Osteoblast (primary cell): ENCODE measurements around the gene PRADC1. TPM values are rescaled to one million over a fixed set of nuclear protein-coding genes. Genes with fewer than 3 reads are reported as not detected.
"Not testable (repeated sequence)": the region's sequence is repeated elsewhere in the genome, so short reads cannot be mapped to it uniquely, and the experiment has no call there.

Experiments
- DNase-seq: peaks from one replicate; pipeline ENCODE4 v3.0.0; 2011; ENCODE audit warnings: low spot score, mixed read lengths; ENCODE audit not compliant: insufficient read length; ENCODE audit errors: missing footprints
- H2AFZ ChIP-seq: 2 replicates; pipeline ENCODE4 v1.6.0; 2011; ENCODE audit warnings: mild to moderate bottlenecking, low read length
- H3K27ac ChIP-seq: 2 replicates; pipeline ENCODE4 v1.5.1; 2011; ENCODE audit warnings: mild to moderate bottlenecking, low read depth, low read length, moderate library complexity
- H3K27me3 ChIP-seq: 2 replicates; pipeline ENCODE4 v1.6.0; 2012; ENCODE audit warnings: mild to moderate bottlenecking, control low read depth, inconsistent platforms, low read length, moderate library complexity; ENCODE audit not compliant: insufficient read depth
- H3K36me3 ChIP-seq: 2 replicates; pipeline ENCODE4 v1.5.1; 2011; ENCODE audit warnings: mild to moderate bottlenecking, low read length, control low read depth, moderate library complexity; ENCODE audit not compliant: insufficient read depth
- H3K4me1 ChIP-seq: 2 replicates; pipeline ENCODE4 v1.5.1; 2011; ENCODE audit warnings: mild to moderate bottlenecking, low read length, control low read depth, moderate library complexity; ENCODE audit not compliant: insufficient read depth
- H3K4me2 ChIP-seq: 2 replicates; pipeline ENCODE4 v1.6.0; 2011; ENCODE audit warnings: mild to moderate bottlenecking, low read length; ENCODE audit not compliant: insufficient read depth
- H3K4me3 ChIP-seq: fragments of 200-600 bp; sonication (generic); 3 replicates; pipeline ENCODE4 v1.5.1; 2012; ENCODE audit warnings: mild to moderate bottlenecking, low read length, inconsistent platforms; ENCODE audit not compliant: insufficient read depth
- H3K79me2 ChIP-seq: 2 replicates; pipeline ENCODE4 v1.6.0; 2012; ENCODE audit warnings: mild to moderate bottlenecking, low read length, control low read depth, inconsistent platforms; ENCODE audit not compliant: insufficient read depth
- H3K9me3 ChIP-seq: 2 replicates; pipeline ENCODE4 v1.5.1; 2011; ENCODE audit warnings: low read depth, low read length, control low read depth
- H4K20me1 ChIP-seq: 2 replicates; pipeline ENCODE4 v1.6.0; 2012; ENCODE audit warnings: mild to moderate bottlenecking, low read length, control low read depth; ENCODE audit not compliant: insufficient read depth
- total RNA-seq: library from RNA; depleted of rRNA; stranded (reverse); fragments of >200 nt; gene quantifications from 2 replicates; pipeline ENCODE4 v1.2.3, GENCODE V29; 2012
- TF ChIP-seq, protein P1 (sequence below): IDR thresholded peaks from 2 replicates; pipeline ENCODE4 v1.5.1; 2011; ENCODE audit warnings: mild to moderate bottlenecking, low read depth, low read length, moderate library complexity; ENCODE audit errors: extremely low read depth

The PRADC1 gene
- total RNA-seq, 1 donor = 15.9 TPM

DNA sequence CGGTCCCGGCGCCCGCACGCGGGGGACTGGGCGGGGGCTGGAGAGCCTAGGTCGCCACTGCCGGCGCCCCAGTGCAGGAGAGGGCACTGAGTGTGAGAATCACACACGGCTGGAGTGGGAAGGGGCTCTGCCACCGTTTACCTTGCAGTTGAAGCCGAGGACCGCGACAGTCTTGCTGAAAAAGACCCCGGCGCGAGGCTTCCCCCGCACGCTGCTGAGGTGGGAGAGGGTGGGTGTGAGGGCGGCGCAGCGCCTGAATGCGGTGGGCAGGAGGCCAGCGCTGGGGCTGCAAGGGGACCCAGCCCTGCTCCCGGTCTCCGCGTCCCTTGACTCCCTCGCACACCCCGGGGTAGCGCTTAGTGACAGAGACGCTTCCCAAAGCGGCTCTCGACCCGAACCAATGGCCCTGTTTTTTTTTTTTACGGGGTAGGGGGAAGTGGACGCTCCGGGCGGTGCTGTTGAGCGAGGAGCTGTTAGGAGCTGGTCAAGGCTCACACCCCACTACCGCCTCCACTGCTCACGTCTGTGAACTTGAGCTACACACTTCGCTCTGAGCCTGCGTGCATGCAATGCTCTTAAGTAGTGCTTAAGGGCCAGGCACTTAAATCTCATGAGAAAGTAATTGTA is 29.9 kb downstream of the PRADC1 start:
- Histone ChIP-seq H3K36me3 (no peaks in the 10 kb centered on the region), H4K20me1 (no peaks in the 10 kb centered on the region), H2AFZ (no peak overlapping the region), H3K4me3 (no peak overlapping the region), H3K79me2 (no peaks in the 10 kb centered on the region), H3K9me3 (no peaks in the 10 kb centered on the region), H3K27ac (no peak overlapping the region), H3K4me2 (no peak overlapping the region), H3K4me1 (no peaks in the 10 kb centered on the region), H3K27me3 (peaks cover 61% of the 10 kb centered on the region)
- peak; percentile 65 for DNase-seq
- TF ChIP-seq, protein P1, sequence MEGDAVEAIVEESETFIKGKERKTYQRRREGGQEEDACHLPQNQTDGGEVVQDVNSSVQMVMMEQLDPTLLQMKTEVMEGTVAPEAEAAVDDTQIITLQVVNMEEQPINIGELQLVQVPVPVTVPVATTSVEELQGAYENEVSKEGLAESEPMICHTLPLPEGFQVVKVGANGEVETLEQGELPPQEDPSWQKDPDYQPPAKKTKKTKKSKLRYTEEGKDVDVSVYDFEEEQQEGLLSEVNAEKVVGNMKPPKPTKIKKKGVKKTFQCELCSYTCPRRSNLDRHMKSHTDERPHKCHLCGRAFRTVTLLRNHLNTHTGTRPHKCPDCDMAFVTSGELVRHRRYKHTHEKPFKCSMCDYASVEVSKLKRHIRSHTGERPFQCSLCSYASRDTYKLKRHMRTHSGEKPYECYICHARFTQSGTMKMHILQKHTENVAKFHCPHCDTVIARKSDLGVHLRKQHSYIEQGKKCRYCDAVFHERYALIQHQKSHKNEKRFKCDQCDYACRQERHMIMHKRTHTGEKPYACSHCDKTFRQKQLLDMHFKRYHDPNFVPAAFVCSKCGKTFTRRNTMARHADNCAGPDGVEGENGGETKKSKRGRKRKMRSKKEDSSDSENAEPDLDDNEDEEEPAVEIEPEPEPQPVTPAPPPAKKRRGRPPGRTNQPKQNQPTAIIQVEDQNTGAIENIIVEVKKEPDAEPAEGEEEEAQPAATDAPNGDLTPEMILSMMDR = no peak

DNA sequence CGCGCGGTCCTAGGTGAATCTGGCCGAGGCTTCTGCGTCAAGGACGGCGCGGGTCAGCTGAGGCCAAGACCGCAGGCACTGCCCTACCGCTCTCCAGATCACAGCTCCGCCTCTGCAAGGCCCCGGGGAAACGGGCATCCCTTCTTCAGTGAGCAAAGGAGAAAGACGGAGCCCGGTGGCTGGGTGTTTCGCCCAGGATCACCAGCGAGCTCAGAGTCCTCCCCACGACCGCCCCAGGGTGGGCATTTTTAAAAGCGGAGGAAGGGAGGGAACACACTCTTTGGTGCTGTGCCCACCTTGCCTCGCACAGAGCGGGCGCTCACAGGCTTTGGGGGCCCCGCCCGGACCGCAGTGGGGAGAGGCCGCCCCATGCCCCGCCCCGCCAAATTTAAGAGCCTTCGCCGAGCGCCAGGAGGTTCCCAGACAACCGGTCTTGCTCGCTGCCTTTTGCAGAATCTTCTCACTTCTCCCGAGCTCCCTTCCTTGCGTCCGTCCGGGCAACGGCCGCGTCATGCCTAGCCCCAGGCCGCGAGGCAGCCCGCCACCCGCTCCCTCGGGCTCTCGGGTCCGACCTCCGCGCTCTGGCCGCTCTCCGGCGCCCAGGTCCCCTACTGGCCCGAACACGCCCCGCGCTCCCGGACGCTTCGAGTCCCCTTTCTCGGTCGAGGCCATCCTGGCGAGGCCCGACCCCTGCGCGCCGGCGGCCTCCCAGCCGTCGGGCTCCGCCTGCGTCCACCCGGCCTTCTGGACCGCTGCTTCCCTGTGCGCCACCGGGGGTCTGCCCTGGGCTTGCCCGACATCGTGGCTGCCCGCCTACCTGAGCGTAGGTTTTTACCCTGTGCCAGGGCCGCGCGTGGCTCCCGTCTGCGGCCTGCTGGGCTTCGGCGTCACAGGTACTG is 30.6 kb downstream of the PRADC1 start, which contains the start of gene NOTO:
Gene NOTO, plus strand, starts transcription at position 419 of the 899 bp plus-strand sequence. Its CDS starts 93 bp downstream, at position 512.
- no peaks in the 10 kb centered on the region for H3K9me3 ChIP-seq
- H4K20me1 ChIP-seq = no peaks in the 10 kb centered on the region
- H3K4me1 ChIP-seq = no peaks in the 10 kb centered on the region
- H3K36me3 ChIP-seq = no peaks in the 10 kb centered on the region
- TF ChIP-seq, protein P1 = no peak
- H2AFZ ChIP-seq = no peak within 1 kb of the TSS
- H3K4me2 ChIP-seq = peak within 1 kb of the TSS; percentile 45
- H3K27me3 ChIP-seq = peaks cover 66% of the 10 kb centered on the region
- H3K4me3 ChIP-seq = peak within 1 kb of the TSS; percentile 22
- peak; percentile 66 for DNase-seq
- no peak within 1 kb of the TSS for H3K27ac ChIP-seq
- no peaks in the 10 kb centered on the region for H3K79me2 ChIP-seq

DNA sequence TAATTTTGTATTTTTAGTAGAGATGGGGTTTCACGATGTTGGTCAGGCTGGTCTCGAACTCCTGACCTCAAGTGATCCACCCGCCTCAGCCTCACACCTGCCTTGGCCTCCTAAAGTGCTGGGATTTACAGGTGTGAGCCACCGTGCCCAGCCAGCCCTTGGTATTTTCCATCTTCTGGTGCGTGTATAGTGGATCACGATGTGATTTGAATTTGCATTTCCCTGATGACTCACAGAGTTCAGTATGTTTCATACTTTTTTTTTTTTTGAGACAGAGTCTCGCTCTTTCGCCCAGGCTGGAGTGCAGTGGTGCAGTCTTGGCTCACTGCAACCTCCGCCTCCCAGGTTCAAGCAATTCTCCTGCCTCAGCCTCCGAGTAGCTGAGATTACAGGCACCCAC is 32.8 kb downstream of the PRADC1 start:
- not testable (repeated sequence) for H4K20me1 ChIP-seq, DNase-seq, H3K79me2 ChIP-seq, H3K36me3 ChIP-seq, H3K4me1 ChIP-seq, H3K4me3 ChIP-seq, H3K9me3 ChIP-seq, H3K4me2 ChIP-seq, H2AFZ ChIP-seq, H3K27ac ChIP-seq
- peaks cover 63% of the 10 kb centered on the region for H3K27me3 ChIP-seq

DNA sequence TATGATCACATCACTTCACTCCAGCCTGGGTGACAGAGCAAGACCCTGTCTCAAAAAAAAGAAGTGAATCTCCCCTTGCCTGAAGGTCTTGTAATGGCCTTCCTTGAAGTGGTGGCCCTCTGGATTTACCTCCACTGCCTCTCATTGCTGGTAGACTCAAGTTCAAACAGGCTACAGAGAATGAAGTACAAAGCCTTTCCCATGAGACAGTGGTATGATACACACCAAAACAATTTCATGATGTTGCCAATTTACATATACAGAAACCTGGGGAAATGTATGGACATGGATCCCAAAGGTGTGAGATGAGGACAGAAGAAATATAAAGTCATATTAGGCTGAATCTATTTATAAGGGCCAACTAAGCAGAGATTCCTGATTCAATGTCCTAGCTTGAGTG is 35.5 kb downstream of the PRADC1 start:
- H3K9me3 ChIP-seq = no peaks in the 10 kb centered on the region
- no peak overlapping the region for H2AFZ ChIP-seq
- H3K36me3 ChIP-seq = no peaks in the 10 kb centered on the region
- no peak overlapping the region for H3K4me3 ChIP-seq
- no peaks in the 10 kb centered on the region for H4K20me1 ChIP-seq
- peaks cover 45% of the 10 kb centered on the region for H3K27me3 ChIP-seq
- H3K27ac ChIP-seq = no peak overlapping the region
- H3K4me2 ChIP-seq = no peak overlapping the region
- DNase-seq = no peak
- H3K4me1 ChIP-seq = no peaks in the 10 kb centered on the region
- TF ChIP-seq, protein P1 = no peak
- no peaks in the 10 kb centered on the region for H3K79me2 ChIP-seq
